Stimulated activated naive CD4-positive, alpha-beta T cell treated with Interleukin-2 at 50 U/mL for 16 hours (primary cell): ENCODE results near the gene L1TD1.
"Not testable (repeated sequence)": the region's sequence is repeated elsewhere in the genome, so short reads cannot be mapped to it uniquely, and the experiment has no call there.

Experiments used
- DNase-seq: peaks from one replicate; lab custom pipeline; 2025; lab: John Stamatoyannopoulos, UW

The L1TD1 gene, protein sequence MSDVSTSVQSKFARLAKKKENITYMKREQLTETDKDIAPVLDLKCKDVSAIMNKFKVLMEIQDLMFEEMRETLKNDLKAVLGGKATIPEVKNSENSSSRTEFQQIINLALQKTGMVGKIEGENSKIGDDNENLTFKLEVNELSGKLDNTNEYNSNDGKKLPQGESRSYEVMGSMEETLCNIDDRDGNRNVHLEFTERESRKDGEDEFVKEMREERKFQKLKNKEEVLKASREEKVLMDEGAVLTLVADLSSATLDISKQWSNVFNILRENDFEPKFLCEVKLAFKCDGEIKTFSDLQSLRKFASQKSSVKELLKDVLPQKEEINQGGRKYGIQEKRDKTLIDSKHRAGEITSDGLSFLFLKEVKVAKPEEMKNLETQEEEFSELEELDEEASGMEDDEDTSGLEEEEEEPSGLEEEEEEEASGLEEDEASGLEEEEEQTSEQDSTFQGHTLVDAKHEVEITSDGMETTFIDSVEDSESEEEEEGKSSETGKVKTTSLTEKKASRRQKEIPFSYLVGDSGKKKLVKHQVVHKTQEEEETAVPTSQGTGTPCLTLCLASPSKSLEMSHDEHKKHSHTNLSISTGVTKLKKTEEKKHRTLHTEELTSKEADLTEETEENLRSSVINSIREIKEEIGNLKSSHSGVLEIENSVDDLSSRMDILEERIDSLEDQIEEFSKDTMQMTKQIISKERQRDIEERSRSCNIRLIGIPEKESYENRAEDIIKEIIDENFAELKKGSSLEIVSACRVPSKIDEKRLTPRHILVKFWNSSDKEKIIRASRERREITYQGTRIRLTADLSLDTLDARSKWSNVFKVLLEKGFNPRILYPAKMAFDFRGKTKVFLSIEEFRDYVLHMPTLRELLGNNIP

GRCh38 chr1:62194651-62195544, at the start of gene L1TD1:
L1TD1 (plus strand) TSS chr1:62194849; CDS start chr1:62206629, 11,780 bp downstream.
- DNase-seq = no peak

DNA sequence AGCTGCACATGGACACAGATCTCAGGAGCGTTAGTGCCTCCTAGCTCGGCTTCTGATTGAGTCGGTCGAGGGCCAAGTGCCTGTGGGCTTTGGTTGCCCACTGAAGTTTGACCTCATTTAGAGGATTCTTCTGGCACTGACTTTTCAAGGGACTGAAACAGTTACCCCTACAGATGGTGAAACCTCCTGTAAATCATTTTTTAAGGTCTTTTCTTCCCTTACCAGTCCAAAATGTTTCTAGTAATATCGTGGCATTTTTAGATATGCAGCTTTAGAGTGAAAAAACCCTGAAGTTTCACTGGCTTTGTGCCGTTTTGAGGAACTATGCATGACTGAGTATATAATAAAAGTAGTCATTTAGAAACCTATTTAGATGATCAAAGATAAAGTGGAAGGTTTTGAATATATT, 34.7 kb upstream of the L1TD1 start:
- DNase-seq = no peak

DNA sequence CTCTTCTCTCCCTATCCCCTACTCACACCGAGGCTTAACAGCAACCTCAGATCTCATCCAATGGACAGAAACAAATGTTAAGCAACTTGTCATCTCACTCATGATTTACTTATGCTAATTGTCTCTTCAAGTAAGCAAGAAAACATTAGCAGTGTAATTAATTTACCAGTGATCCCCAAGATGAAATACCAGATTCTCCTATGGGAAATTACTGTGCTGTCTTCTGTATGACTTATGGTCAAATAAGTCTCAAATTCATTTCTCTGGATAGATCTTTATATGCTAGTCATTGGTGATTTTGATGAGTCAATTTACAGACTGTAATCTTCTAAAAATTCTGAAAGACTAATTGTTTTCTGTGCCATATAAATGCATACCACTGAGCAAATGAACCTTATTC, 32.9 kb upstream of the L1TD1 start:
- no peak for DNase-seq

DNA sequence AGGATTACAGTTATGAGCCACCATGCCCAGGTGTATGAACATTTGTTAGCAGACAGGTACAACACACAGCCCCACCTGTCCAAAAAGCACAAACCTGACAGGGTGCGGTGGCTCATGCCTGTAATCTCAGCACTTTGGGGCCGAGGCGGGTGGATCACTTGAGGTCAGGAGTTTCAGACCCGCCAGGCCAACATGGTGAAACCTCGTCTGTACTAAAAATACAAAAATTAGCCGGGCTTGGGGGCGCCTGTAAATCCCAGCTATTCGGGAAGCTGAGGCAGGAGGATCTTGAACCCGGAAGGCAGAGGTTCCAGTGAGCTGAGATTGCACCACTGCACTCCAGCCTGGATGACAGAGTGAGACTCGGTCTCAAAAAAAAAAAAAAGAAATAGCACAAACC, 24.3 kb upstream of the L1TD1 start:
- DNase-seq = not testable (repeated sequence)

DNA sequence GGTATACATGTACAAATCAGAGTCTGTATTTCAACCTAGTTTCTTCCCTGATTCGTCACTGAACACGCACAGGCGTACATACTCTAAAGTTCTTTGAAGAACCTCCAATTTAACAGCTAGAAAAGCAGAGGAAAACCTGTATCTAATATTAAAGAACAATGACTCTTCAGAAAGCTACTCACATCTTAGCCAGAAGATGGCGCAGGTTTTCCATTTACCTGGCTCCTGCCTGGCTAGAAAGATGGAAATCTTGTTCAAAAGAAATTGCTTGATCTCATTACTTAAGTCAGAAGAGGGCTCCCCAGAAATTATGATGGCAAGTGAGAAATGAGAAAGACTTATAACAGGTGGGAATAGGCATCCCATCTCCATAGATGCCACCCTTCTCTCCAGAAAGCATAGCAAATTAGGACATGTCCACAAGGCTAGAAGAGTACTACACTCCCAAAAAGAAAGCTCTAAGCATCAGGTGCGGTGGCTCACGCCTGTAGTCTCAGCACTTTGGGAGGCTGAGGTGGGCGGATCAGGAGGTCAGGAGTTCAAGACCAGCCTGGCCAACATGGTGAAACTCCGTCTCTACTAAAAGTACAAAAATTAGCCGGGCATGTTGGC, 19.0 kb upstream of the L1TD1 start:
- no peak for DNase-seq

DNA sequence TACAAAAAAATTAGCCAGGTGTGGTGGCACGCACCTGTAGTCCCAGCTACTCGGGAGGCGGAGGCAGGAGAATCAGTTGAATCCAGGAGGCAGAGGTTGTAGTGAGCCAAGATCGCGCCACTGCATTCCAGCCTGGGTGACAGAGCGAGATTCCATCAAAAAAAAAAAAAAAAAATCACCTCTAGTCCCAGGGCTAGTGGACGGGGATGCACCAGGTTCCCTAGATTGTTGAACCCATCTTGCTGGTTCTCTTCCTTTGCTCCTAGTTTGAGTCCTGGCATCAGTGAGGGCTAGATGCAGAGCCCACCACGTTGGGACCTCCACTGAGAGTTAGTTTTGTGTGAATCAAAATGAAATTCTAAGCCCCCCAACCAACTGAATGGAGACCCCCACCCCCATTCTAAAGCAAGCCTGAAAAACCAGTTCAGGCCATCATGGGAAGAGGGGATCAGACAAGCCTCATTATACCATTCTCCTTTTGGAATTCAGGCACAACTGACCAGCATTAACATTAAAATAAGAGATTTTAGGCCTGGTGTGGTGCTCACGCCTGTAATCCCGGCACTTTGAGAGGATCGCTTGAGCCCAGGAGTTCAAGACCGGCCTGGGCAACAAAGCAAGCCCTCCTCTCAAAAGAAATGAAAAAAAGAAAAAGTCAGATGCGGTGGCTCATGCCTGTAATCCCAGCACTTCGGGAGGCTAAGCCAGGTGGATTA, 17.9 kb upstream of the L1TD1 start:
- no peak for DNase-seq

DNA sequence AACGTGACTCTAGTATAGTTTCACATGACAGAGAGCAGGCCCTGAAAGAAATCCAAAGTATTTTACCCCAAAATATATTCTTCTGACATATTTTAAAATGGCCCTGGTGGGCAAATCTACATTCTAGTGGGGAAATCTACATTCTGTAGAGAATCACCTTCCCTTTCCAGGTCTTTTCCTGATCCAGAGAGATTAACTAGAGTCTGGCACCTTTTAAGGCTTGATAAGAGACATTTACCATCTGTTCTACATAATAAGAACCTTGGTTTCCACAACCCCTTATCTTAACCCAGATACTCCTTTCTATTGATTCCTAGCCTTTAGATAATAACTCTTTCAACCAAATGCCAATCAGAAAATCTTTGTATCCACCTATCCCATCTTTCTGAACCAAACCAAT, 17.0 kb upstream of the L1TD1 start:
- no peak for DNase-seq

- no peak for DNase-seq
Measured at GRCh38 chr1:62178372-62178771, 16.3 kb upstream of the L1TD1 start.

- not testable (repeated sequence) for DNase-seq
Measured at GRCh38 chr1:62180054-62180453, 14.6 kb upstream of the L1TD1 start.

- no peak for DNase-seq
Measured at GRCh38 chr1:62180639-62181038, 14.0 kb upstream of the L1TD1 start.

- no peak for DNase-seq
Measured at GRCh38 chr1:62181532-62181931, 13.1 kb upstream of the L1TD1 start.

DNA sequence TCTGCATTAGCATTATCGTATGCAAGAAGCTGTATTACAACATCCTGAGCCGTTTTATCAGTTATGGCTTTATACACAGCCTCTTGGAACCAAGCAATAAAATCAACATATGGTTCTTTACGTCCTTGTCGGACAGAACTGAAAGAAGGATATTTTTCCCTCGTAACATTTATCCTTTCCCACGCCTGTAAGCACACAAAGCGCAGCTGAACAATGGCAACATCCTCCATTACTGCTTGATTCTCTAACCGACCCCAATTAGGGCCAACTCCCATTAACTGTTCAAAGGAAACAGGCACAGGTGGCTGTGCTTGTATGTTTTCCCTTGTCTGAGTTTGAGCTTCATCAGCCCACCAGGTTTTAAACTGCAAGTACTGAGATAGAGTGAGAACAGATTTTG, 12.5 kb upstream of the L1TD1 start:
- DNase-seq = not testable (repeated sequence)

GRCh38 chr1:62183164-62184020, 11.3 kb upstream of the L1TD1 start:
- not testable (repeated sequence) for DNase-seq

GRCh38 chr1:62184336-62184735, 10.3 kb upstream of the L1TD1 start:
- no peak for DNase-seq

DNA sequence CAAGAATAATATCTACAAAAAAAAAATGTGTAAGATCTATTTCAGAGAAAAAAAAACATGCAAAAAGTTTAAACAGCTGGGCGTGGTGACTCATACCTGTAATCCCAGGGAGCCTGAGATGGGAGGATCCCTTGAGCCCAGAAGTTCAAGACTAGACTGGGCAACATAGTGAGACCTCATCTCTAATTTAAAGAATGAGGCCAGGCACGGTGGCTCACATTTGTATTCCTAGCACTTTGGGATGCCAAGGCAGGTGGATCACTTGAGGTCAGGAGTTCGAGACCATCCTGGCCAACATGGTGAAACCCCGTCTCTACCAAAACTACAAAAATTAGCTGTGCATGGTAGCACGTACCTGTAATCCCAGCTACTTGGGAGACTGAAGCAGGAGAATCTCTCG, 9.4 kb upstream of the L1TD1 start:
- not testable (repeated sequence) for DNase-seq

- DNase-seq = no peak
Measured at GRCh38 chr1:62185677-62186076, 9.0 kb upstream of the L1TD1 start.

- no peak for DNase-seq
Measured at GRCh38 chr1:62187548-62187947, 7.1 kb upstream of the L1TD1 start.

- DNase-seq = no peak
Measured at GRCh38 chr1:62188111-62188510, 6.5 kb upstream of the L1TD1 start.

GRCh38 chr1:62196086-62196690, 1.5 kb downstream of the L1TD1 start:
- no peak for DNase-seq
